Occipital lobe (tissue), 2 donors: ENCODE measurements around the gene MS4A1. TPM values are rescaled to one million over a fixed set of nuclear protein-coding genes. Genes with fewer than 3 reads are reported as not detected.
"Not testable (repeated sequence)": the region's sequence is repeated elsewhere in the genome, so short reads cannot be mapped to it uniquely, and the experiment has no call there.

Experiments
- DNase-seq: peaks from one replicate; lab custom pipeline; 2025; lab: John Stamatoyannopoulos, UW
- total RNA-seq: library from RNA; depleted of rRNA; stranded (reverse); fragments of >200 nt; gene quantifications from one replicate; pipeline ENCODE4 v1.2.3, GENCODE V29; 2014

Gene MS4A1
- total RNA-seq, result not detected

- no peak for DNase-seq
These were observed at the start of gene MS4A1 for GRCh38 chr11:60455531-60456042. Gene MS4A1 (plus strand): TSS chr11:60455847. CDS start chr11:60462375, 6,528 bp downstream.

DNA sequence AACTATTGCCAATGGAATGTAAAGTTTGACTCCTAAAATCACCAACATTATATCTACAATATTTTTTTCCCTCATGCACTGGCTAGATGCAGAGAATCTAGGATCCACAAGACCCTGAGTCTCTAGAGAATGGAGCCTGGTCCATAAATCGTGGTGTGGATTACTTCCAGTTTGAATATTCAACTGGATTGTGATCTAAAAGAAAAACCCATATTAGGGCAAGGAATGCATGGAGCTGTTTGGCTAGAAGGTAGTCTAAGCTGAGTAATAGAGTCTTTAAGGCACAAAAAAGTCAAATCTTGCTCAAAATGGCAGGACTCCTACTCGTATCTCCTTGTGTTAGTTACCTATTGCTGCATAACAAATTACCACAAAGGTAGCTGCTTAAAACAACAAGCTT is 35.6 kb upstream of the MS4A1 start:
- no peak for DNase-seq

DNA sequence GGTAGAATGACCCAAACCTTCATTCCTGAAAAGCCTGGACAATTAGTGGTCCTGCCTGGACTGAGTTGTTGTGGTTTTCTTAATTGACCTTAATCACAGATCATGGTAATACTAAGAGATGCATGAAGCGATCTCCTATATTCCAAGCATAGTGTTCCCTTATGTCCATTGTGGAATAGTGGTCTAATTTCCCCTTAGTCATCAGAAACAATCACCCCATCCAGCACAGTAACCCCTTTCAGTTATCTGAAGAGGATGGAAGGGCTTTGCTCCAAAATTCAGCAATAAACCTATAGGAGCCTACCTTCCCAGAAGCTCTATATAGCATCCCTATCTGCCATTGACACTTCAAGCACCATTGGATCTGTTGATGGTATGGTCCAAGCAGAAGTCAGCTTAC is 33.0 kb upstream of the MS4A1 start:
- no peak for DNase-seq

DNA sequence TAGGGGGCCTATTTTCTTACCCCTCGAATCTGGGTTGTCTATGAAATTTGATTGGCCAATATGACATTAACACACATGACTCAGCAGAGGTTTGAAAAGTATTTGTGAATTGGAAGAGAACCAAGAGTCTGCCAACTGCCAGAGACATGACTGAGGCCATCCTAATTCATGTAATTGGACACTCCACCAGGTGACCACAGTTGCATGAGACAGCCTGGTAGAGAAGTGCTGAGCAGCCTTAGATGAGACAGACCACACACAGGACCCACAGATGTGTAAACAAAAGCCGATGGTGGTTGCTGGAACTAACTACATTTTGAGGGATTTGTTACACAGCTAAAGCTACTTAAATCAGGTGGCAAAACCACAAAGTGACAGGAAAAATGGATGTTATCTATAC is 27.1 kb upstream of the MS4A1 start:
- no peak for DNase-seq

- DNase-seq, result no peak
These were observed 26.4 kb upstream of the MS4A1 start, which contains the start of gene MS4A5 for GRCh38 chr11:60429272-60429671. Gene MS4A5 (plus strand): TSS chr11:60429572. CDS start chr11:60429675, 103 bp downstream.

DNA sequence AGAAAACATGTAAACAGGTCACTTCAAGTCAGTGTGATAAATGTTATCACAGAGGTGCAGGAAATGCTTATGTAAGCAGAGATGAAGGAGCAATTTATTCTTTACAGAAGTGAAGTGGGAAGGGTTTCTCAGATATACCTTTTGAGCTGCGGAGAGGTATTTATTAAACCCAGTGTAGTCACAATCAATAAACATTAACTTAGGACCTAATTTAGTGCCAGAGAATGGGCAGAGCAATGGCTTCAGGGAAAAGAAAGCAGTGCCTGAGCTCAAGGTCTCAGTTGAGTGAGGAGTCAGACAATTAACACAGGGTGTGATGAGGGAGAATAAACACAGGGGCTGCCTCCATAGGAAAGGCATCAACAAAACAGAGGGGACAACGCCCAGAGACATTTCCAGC is 24.4 kb upstream of the MS4A1 start:
- no peak for DNase-seq

GRCh38 chr11:60433401-60433800 is 22.2 kb upstream of the MS4A1 start:
- DNase-seq, result no peak

DNA sequence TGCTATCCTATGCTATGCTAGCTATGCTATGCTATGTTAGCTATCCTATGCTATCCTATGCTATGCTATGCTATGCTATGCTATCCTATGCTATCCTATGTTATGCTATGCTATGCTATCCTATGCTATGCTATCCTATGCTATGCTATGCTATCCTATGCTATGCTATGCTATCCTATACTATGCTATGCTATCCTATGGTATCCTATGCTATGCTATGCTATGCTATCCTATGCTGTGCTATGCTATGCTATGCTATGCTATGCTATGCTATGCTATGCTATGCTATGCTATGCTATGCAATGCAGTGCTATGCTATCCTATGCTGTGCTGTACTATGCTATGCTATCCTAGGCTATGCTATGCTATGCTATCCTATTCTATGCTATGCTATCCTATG is 8.6 kb upstream of the MS4A1 start:
- no peak for DNase-seq

DNA sequence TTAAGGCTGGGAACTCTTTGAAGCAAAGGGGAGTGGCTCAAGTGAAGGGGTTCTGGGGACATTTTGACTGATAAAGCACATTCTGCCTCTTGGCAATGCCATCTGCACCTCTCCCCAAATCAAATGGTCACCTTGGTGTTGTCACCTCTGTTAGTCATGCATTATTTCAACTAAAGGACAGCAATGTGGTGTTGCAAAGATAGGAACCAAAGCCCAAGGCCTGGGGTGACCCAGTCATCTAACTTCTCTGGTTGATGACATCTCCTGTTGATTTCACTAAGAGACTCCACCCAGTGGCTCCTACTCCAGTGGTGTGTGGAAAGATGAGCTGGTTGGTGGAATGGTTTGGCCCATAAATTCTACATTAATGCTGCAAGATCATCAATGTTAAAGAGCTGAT is 7.8 kb upstream of the MS4A1 start:
- no peak for DNase-seq

DNA sequence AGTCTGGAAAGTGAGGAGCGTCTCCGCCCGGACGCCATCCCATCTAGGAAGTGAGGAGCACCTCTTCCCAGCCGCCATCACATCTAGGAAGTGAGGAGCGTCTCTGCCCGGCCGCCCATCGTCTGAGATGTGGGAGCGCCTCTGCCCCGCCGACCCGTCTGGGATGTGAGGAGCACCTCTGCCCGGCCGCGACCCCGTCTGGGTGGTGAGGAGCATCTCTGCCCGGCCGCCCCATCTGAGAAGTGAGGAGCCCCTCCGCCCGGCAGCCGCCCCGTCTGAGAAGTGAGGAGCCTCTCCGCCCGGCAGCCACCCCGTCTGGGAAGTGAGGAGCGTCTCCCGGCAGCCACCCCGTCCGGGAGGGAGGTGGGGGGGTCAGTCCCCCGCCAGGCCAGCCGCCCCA is 4.5 kb upstream of the MS4A1 start:
- not testable (repeated sequence) for DNase-seq

DNA sequence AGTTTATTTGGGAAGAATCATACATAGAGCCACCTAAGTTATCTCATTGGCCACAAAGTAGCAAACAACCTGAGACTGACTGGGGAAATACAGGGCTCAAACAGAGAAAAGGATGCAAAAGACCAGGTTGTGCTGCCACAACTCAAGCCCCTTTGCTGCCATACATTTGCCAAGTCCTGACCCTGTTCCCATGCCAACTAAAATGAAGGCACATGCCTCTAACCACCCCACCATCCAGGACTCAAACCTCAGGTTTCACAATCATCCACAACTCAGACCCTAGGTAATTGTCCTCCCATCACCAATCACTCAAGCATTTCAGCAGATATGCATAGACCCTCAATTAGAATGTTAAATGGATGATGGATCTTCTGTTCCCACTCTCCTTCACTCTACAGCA is 1.4 kb upstream of the MS4A1 start:
- DNase-seq, result no peak

DNA sequence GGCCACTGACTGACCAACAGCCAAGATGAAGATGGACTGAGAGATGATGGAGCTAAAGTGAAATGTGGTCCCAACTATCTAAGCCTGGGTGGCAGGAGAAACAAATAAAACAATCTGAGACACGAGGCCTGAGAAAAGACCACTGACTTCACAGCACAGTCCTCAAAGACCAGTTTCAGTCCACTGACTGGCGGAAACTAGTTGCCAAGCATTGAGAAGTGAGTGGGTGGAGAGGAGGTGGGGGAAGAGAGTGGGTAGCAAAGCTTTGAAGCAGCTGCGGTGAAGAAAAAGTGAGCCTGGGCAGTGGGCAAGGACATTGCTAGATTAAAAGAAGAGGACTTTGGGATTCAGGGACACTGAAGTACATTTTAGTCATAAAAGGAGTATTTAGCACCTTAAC is 1.9 kb downstream of the MS4A1 start:
- DNase-seq, result no peak

DNA sequence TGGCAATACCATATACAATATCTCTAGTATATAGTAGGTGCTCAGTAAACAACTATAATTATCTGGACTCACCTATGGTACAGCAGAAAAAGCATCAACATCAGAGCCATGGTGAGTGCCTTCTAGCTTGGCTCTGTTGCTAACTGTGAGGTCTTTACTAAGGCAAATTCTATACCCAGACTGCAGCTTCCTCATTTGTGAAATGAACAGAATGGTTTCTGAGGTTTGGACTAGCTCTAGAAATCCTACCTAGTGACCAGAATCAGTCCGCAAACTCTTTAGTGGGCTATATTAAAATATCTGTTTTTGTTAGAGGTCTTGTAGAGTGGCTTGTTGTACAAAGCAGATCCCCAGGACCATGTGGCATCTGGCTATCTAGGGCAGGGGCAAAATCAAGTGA is 3.7 kb downstream of the MS4A1 start:
- DNase-seq, result no peak

- DNase-seq, result no peak
These were observed 13.2 kb downstream of the MS4A1 start for GRCh38 chr11:60468829-60469228.

- DNase-seq, result no peak
These were observed 14.1 kb downstream of the MS4A1 start for GRCh38 chr11:60469723-60470122.

GRCh38 chr11:60477035-60477445 is 21.4 kb downstream of the MS4A1 start:
- DNase-seq, result no peak

GRCh38 chr11:60482361-60482760 is 26.7 kb downstream of the MS4A1 start:
- DNase-seq, result no peak

DNA sequence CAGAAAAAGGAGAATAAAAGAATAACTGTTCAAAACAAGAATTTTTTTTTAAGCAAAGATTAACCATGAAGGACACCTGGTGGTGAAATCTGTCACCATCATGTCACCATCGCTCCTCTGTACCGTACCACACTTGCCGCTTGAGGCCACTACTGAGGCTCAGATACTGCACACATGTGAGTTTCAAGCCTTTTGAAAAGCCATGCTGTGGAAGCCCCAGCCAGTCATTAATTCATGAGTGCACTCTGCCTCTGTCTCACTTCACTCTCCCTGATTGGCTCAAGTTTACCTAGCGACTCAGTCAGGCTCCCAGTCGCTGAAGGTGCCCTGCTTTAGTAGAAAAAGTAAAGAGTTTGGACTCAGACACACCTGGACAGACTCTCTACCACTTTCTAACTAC is 30.3 kb downstream of the MS4A1 start:
- no peak for DNase-seq

DNA sequence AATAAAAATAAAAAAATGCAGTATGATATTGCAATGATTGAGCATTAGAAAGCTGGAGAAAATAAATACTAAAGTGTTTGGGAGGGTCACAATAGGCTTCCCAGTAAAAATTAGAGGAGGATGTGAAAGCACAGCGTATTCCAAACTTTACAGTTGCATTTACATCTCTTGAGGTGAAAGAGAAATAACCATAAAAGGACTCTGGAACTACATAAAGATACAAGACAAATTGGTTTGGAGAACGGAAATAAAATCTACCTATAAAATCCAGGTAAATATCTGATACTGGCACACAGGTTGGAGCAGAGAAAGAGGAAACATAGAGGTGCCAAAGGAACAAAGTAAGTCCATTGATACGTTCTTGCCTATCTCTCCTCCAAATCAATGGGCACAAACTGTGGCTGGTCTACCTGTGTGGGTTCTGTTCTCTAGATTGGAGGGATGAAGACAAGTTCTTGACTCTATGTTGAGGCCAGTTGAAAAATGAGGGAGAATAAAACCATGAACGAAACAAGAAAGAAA is 36.9 kb downstream of the MS4A1 start, which contains the start of gene MS4A12:
Gene MS4A12, plus strand, starts transcription at position 291 of the 522 bp plus-strand sequence. CDS start 4,541 bp downstream, outside the sequence.
- DNase-seq, result no peak

DNA sequence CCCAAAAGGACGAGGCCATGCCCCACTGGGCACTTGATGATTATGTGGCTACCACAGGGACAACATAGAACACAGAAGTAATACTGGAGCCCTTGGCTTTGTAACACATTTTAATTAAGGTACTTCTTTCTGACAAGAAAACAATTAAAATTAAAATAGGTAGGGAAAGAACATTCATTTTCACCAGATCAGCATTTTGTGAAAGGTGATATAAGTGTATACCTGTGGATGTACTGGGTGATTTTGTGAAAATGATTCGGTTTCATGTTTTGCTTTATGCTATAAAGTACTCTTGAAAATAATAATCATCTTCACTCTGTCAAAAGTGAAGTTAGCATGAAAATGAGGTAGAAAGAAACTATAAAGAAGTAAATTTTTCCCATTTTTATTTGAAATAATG is 37.8 kb downstream of the MS4A1 start:
- DNase-seq, result no peak

DNA sequence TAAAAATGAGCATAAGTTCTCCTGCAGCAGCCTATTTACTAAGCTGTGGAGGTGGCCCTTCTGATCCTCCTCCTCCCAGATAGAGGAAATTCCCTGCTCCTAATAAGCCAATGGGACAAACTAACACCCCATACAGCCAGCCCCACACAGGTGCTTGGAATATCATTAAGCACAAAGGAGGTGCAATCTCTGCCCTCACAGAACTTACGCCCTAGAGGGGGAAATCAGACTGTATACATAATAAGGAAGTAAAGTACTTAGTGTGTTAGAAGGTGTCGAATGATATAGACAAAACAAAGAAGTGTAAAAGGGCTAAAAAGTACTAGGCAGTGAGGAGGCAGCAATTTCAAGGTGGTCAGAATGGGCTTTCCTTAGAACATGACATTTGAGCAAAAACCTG is 42.8 kb downstream of the MS4A1 start:
- DNase-seq, result no peak

GRCh38 chr11:60498853-60499252 is 43.2 kb downstream of the MS4A1 start:
- DNase-seq, result no peak

DNA sequence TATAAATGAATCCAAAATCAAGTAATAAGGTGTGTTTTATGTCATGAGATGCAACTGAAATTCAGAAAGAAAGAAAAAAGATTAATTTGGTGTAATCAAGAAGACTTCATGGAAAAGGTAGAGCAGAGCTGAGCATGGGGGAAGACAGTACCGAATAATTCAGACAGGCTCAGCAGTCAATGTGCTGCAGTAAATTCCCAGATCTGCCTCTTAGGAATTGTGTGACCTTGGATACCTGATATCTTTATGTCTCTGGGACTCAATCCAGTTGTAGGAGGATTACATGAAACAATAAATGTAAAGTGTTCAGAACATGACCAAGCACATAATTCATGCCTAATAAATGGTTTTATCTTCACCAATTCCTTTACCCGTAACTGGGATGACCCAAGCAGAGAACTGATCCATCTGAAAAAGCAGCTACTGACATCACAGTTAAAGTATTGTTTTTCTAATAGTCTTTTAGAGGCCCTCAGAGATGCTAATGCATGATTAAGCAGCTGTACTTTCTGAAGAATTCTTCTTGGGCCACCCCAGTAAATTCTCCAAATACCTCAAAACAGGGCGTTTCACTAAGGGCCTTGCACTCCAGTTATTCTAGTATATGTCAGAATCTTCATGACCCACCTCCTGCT is 44.7 kb downstream of the MS4A1 start:
- no peak for DNase-seq
